ENCODE data around the gene PERP.

- TF ChIP-seq CTCF (IDR thresholded peaks at IDR 0.05; ENCODE audit: poor library complexity, severe bottlenecking) (no peak), REST (IDR thresholded peaks at IDR 0.05; ENCODE audit: borderline replicate concordance) (no peak)
These were observed 62.8 kb downstream of the PERP start for GRCh38 chr6:138044458-138044857.

Measured in neural cell (in vitro differentiated cells).